ENCODE results near the gene TIMP4.

TIMP4 gene

GRCh38 chr3:12158387-12159226, at the start of gene TIMP4:
Gene TIMP4 (minus strand): TSS chr3:12158912. CDS start chr3:12158840, 72 bp downstream.
- DNase-seq, result no peak

GRCh38 chr3:12205171-12205570, 46.5 kb upstream of the TIMP4 start:
- DNase-seq, result no peak

GRCh38 chr3:12201813-12202212, 43.1 kb upstream of the TIMP4 start:
- no peak for DNase-seq

- DNase-seq, result no peak
These were observed 39.6 kb upstream of the TIMP4 start for GRCh38 chr3:12198301-12198700.

GRCh38 chr3:12197475-12197874, 38.8 kb upstream of the TIMP4 start:
- DNase-seq, result no peak

- no peak for DNase-seq
These were observed 38.0 kb upstream of the TIMP4 start for GRCh38 chr3:12196684-12197083.

GRCh38 chr3:12195231-12195630, 36.5 kb upstream of the TIMP4 start:
- DNase-seq, result no peak

GRCh38 chr3:12194669-12195161, 36.0 kb upstream of the TIMP4 start:
- no peak for DNase-seq

GRCh38 chr3:12194209-12194608, 35.5 kb upstream of the TIMP4 start:
- DNase-seq, result peak; percentile 48

- peak; percentile 41 for DNase-seq
These were observed 34.9 kb upstream of the TIMP4 start for GRCh38 chr3:12193485-12194165.

- no peak for DNase-seq
These were observed 34.2 kb upstream of the TIMP4 start for GRCh38 chr3:12192655-12193484.

- DNase-seq, result no peak
These were observed 33.5 kb upstream of the TIMP4 start for GRCh38 chr3:12192173-12192572.

- DNase-seq, result no peak
These were observed 32.8 kb upstream of the TIMP4 start for GRCh38 chr3:12191559-12191958.

- no peak for DNase-seq
These were observed 32.1 kb upstream of the TIMP4 start for GRCh38 chr3:12190832-12191231.

GRCh38 chr3:12190221-12190807, 31.6 kb upstream of the TIMP4 start:
- no peak for DNase-seq

GRCh38 chr3:12188681-12189287, 30.1 kb upstream of the TIMP4 start:
- DNase-seq, result no peak

GRCh38 chr3:12188328-12188648, 29.6 kb upstream of the TIMP4 start:
- DNase-seq, result no peak

- DNase-seq, result peak; percentile 54
These were observed 29.0 kb upstream of the TIMP4 start for GRCh38 chr3:12187448-12188327.

- no peak for DNase-seq
These were observed 28.0 kb upstream of the TIMP4 start for GRCh38 chr3:12186515-12187286.

- DNase-seq, result no peak
These were observed 27.3 kb upstream of the TIMP4 start for GRCh38 chr3:12186046-12186445.

Measured in KG1 (cell line).